ENCODE data around the gene ABT1.

ABT1 gene

DNA sequence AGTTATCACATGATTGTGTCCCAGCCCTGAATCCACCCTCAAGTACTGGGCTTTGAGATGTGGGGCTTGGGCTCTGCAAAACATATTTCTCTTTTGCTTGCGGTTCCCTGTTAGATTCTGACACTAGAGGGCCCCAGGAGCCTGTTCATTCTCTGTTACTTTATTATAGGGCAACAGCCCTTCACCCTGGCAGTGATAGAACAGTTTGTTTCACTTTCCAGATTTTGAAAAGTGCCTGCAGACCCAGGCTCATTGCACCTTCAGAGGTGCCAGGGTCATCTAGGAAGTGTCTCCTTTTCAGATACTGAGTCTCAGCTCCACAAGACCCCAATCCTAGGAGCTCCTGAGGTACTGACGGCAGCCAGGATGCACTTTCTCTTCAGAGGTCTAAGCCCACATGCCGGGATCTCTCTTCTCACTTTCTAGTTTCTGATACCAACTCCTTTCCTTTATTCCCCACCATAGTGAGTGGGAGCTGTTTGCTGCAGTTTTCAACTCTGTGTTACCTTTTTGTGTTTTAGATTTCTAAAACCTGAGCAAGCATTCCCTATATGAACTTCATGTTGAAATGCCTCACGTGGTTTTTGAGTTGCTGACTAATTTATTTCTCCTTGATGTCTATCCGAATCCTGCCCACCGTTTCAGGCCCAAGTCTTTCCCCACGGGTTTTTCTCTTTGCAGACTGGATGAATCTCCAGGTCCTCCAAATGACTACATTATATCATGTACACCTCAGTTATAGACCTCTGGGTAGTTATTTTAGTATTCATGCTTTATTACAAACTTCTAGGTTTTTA is 10.9 kb downstream of the ABT1 start:
- DNase-seq = no peak

DNA sequence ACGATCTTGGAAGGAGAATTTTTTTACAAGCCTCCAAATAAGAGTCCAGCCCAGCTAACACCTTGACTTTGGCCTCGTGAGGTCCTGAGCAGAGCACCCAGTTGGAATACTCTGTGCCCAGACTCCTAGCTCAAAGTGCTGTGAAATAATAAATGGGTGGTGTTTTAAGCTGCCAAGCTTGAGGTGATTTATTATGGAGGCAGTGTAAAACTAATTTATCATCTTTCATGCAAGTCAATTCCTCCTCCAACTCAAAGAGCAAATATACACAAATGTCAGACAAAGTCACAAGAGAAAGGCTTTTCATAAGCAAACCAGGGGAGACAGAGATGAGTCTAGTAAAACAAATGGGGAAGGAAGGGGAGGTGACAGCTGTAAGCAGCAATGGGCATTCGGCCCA is 12.7 kb downstream of the ABT1 start:
- DNase-seq = no peak

DNA sequence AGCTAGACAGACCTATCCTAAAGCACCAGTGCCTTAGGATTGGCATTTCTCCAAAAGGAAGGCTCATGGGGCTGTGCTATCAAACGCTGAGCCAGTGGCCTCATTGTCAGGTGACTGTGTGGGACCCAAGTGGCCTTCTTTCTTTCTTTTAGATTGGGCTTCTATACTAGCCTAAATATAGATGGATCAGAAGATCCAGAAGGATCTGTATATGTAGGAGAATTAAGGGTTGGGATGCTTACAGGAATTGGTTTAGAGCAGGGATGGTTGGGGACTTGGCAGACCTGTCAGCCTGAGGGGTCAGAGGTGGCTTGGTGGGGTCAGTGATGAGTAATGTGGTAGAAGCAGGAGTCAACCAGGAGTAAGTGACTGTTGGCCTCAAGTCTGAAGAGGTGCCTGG is 14.8 kb downstream of the ABT1 start:
- DNase-seq = no peak

DNA sequence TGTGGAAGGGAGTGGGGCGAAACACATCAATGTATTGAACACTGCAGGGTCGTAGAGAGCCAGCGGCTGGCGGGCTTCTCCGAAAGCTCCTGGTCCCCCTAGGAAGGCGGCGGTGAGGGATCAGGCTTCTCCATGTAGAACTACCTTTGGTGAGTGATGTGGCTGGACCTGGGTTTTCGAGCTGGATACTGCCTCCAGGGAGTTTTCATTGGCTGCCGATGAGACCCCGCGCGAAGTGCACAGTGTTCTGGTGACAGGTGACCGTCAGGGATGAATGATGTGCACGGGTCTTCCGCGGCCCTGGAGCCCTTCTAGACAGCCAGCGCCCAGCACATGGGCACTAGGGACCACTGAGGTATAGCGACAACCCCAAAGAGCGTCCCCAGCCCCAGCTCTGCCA is 16.4 kb downstream of the ABT1 start:
- DNase-seq = no peak

DNA sequence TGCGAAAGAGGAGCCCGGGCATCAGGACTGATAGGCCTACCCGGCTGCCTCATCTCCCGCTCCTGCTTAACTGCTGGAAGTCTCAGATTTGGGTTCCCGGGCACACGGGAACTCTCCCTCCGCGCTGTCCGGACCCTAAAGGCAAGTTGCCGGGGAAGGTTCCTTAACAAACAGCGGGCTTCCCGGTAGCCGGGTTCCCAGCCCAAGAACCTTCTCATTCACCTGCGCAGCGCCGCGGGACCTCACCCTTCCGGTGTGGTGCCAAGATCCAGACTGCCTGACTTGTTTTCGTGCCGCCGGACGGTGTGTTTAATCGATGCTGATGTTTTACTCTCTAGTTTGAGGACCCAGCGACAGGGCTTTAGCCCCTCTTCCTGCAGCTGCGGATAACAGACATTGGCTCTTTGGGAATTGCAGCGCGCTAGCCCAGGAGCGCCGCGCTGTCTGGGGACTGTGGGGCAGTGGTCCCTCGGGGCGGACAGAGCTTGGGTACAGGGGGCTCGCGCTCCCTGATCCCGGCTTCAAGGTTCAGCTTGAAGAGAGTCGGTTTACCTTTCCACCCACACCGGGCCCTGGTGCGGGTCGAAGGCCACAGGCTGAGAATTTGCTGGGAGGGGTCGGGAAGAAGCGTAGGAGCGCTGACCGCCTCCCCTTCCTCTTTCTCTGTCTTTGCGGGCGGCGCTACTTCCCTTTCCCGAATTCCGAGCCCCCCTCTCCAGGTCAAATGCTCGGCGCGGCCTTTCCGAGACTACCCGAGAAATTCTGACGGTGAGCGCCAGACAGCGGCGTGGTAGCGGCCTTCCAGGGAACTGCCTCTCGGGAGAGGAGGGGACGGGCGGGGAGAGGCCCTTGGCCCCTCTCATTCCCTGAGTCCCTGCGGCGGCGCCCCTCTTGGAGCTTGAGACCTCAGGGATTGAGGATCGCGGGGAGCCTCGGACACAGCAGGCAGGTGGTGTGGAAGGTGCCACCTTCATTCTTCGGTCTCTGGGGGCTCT is 17.2 kb downstream of the ABT1 start:
- DNase-seq = no peak

DNA sequence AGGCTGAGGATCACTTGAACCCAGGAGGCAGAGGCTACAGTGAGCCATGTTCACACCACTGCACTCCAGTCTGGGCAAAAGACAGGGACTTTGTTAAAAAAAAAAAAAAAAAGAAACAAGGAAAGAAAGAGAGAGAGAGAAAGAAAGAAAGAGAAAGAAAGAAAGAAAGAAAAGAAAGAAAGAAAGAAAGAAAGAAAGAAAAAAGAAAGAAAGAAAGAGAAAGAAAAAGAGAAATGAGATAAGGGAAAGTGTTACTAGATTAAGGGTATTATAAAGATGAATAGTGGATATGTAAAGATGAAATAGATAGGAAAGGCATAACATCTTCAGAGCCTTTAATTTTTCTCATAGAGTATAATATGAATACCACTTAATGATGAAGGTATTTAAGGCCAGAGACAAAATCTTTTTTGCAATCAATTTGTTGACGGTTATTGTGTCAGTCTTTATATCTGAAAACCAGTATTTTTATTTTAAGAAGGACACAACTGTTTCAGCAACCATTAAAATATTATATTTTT is 26.6 kb downstream of the ABT1 start:
- DNase-seq = no peak

DNA sequence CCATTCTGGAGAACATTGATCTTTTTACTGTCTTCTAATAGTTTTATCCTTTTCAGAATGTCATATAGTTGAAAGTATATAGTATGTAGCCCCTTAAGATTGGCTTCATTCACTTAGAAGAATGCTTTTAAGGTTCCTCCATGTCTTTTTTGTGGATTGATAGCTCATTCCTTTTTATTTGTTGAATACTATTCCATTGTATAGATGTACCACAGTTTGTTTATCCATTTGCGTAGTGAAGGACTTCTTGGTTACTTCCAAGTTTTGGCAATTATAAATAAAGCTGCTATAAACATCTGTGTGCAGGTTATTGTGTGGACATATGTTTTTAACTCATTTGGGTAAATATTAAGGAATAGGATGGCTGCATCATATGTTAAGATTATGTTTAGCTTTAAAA is 27.8 kb downstream of the ABT1 start:
- no peak for DNase-seq

DNA sequence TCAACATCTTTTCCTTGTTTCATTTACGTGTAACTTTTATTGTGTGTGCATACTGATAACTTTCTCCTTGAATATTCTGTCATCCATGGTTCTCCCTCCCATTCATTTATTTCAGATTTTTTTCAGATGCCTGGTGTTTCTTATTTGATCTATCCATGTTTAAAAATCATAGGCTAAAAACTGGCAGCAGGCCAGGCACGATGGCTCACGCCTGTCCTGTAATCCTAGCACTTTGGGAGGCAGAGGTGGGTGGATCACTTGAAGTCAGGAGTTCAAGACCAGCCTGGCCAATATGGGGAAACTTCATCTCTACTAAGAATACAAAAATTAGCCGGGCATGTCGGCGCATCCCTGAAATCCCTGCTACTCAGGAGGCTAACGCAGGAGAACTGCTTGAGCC is 31.1 kb downstream of the ABT1 start:
- DNase-seq = no peak

DNA sequence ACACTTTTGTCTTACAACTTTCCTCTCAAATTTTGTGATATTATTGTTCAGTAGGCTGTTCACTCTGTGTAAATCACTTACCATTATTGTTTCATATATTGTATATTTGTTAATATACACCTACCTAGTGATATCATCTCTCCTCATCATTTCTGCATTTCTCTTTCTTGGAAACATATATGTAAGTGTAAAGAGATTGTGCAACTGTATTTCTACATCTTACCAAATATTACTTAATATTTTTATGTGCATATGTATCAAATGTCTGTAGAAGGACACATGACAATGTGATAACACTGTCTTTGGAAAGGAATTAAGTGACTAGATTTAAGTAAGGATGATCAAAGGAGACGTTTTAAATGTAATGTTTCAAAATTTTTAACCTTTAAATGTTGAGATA is 32.6 kb downstream of the ABT1 start:
- DNase-seq = no peak

DNA sequence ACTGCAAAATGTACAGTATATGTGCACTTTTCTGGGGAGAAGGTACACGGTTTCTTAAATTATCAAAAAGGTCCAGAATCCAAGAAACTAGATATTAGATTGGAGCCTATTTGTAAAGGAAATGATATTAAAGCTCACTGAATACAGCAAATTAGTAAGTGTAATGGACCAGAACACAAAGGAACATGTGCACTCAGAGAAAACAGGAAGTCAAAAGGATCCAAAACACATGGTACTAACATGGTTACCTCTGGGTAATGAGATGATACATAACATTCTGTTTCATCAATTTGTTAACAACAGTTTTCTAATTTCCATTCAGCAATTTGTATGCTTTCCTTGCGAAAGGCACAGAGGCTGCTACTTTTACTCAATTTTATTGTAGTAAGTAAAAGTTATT is 44.1 kb downstream of the ABT1 start:
- no peak for DNase-seq

DNA sequence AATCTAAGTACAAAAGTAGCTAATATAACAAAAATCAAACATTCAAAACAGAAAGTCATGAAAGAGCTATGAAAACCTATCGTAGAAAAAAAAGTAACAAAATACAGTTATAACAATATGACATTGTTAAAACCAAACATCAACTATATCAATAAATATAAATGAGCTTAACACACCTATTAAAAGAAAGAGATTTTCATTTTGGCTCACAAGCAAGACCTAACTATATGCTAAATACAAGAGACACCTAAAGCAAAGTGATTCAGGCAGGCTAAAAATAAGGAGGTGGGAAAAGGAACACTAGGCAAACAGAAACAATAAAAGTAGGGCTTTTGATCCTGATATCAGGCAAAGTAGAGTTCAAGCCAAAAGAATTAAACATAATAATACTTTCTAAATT is 49.3 kb downstream of the ABT1 start:
- DNase-seq = no peak
